Right cardiac atrium (tissue), 5 donors: ENCODE measurements around the gene RRAGC. TPM values are rescaled to one million over a fixed set of nuclear protein-coding genes. Genes with fewer than 3 reads are reported as not detected.

Experiments
- ATAC-seq, 2 donors: fragments of 200-7000 bp; cut with Tn5 transposase; one replicate each; pipeline versions ENCODE4 v1.8.0 to v1.9.1; 2020; ENCODE audit warnings: moderate library complexity in 2 of 2, mild to moderate bottlenecking in 1 of 2
- DNase-seq, 3 donors: peaks; one replicate each; pipeline ENCODE4 v3.0.0-alpha.2; 2020
- H3K27ac ChIP-seq: one replicate; pipeline ENCODE4 v1.5.1; 2013; ENCODE audit warnings: mild to moderate bottlenecking, low read length, control low read depth, moderate library complexity
- H3K27me3 ChIP-seq: one replicate; pipeline ENCODE4 v1.6.1; 2013; ENCODE audit not compliant: control insufficient read depth, insufficient read depth
- H3K4me1 ChIP-seq: one replicate; pipeline ENCODE4 v1.6.1; 2013; ENCODE audit warnings: low read length; ENCODE audit not compliant: control insufficient read depth, insufficient read depth
- H3K4me3 ChIP-seq: one replicate; pipeline ENCODE4 v1.5.1; 2013; ENCODE audit warnings: low read length, control low read depth
- H3K9me3 ChIP-seq: one replicate; pipeline ENCODE4 v1.6.1; 2013; ENCODE audit warnings: low read length; ENCODE audit not compliant: control insufficient read depth
- WGBS: extraction: QIAGEN DNeasy Blood & Tissue Kit; methylation state at CpG from one replicate; pipeline ENCODE4 v1.1.7; 2013; 5-methylcytosine and 5-hydroxymethylcytosine counted together
- intact Hi-C, 4 donors: fragments of 100-400 bp; cut with DNase I; formaldehyde crosslinking; loops; one replicate each; pipeline versions ENCODE4 v1.11.0 to v1.14.0; 2022 to 2023
- polyA plus RNA-seq: library from polyadenylated mRNA; stranded (reverse); fragments of 200-250 nt; gene quantifications from one replicate; pipeline ENCODE4 v1.2.3, GENCODE V29; 2013
- total RNA-seq, 4 donors: library from RNA; stranded (reverse); fragmentation: NEBNext Ultra II Directional; extraction: Animal tissue kit (Norgen Biotek cat#: 25700); gene quantifications; one replicate each; pipeline ENCODE4 v1.2.1, GENCODE V29; 2021
- donor health status: healthy with polysubstance abuse.
- donor health status: DM: no; HTN: yes; CAD: no.
- donor health status: DM: no; HTN: no; CAD: no.
- donor health status: DM: no; HTN: yes; CAD: no; lungs with severe emphysema.
- donor health status: DM: yes; HTN: yes; CAD: no.

Gene RRAGC
- total and polyA plus RNA-seq, 5 donors, result 12.5 to 21.8 (median 17.4) TPM

DNA sequence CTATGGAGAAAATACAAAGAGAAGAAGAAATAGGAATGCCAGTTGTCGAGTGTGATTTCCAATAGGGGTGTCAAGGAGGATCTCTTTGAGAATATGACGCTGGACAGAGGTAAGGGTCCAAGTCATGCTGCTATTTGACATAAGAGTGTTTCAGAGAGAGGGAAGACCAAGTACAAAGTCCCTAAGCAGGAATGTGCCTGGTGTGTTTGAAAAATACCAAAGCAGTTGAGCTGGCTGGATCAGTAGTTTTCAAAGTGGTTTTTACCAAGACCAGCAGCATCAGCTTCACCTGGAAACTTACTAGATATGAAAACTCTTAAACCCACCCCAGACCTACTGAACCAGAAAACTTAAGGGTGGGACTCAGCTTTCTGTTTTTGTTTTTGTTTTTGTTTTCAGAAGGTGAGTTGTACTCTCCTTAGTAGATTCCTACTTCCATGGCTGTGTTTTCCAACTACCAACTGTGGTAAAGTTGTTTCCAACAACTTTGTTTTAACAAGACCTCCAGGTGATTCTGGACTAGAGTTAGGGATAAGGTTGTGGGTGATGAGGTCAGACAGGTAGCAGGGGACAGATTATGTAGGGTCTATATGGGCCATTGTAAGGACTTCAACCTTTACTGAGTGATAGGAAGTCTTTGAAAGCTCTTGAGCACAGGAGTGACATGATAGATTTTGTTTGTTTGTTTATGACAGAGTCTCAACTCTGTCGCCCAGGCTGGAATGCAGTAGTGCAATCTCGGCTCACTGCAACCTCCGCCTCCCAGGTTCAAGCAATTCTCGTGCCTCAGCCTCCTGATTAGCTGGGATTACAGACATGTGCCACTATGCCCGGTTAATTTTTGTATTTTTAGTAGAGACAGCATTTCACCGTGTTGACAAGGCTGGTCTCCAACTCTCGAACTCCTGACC is 29.1 kb upstream of the RRAGC start:
- intact Hi-C loops, result no loop called here
- Histone ChIP-seq H3K4me1 (no peaks in the 10 kb centered on the region), H3K27ac (no peak overlapping the region), H3K27me3 (no peaks in the 10 kb centered on the region), H3K9me3 (no peaks in the 10 kb centered on the region), H3K4me3 (no peak overlapping the region)
- no peak for ATAC-seq
- WGBS, result 85% methylated on average over 9 of the region's 9 CpGs
- DNase-seq, result no peak

DNA sequence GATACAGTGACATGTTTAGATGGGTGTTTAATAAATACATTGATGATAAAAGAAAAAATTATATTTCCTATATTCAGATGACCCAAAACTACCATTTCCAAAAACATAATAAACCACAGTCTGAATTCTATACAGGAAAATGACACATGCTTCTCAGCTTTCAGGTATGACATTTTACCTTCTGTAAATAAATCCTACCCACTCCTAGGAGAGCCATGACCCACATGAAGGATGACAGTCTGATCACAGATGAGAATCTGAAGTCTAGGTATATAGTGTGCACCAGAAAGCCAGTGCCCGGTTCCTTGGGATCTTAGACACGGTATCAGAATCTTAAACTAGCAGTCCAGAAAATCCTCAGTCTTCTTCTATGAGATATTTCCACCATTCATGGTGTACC is 25.5 kb upstream of the RRAGC start:
- Histone ChIP-seq H3K4me3 (no peak overlapping the region), H3K27ac (no peak overlapping the region), H3K9me3 (no peaks in the 10 kb centered on the region), H3K4me1 (no peaks in the 10 kb centered on the region), H3K27me3 (no peaks in the 10 kb centered on the region)
- DNase-seq (no peak), ATAC-seq (no peak)
- 91% methylated on average over 2 of the region's 2 CpGs for WGBS
- intact Hi-C loops, result no loop called here

- no peak for ATAC-seq
- no peak within 1 kb of the TSS for H3K27ac ChIP-seq
- no peaks in the 10 kb centered on the region for H3K4me1 ChIP-seq
- H3K9me3 ChIP-seq, result no peaks in the 10 kb centered on the region
- intact Hi-C loops, result no loop called here
- no peaks in the 10 kb centered on the region for H3K27me3 ChIP-seq
- H3K4me3 ChIP-seq, result no peak within 1 kb of the TSS
- DNase-seq, result no peak
Observed at GRCh38 chr1:38881487-38881886, 21.9 kb upstream of the RRAGC start, which contains the start of gene GJA9. Gene GJA9 (minus strand): TSS chr1:38881587. CDS start chr1:38876098, 5,489 bp downstream.

GRCh38 chr1:38875811-38876210 is 16.2 kb upstream of the RRAGC start:
- DNase-seq (no peak), ATAC-seq (no peak)
- Histone ChIP-seq H3K4me1 (no peaks in the 10 kb centered on the region), H3K9me3 (no peaks in the 10 kb centered on the region), H3K27me3 (no peaks in the 10 kb centered on the region), H3K4me3 (no peak overlapping the region), H3K27ac (no peak overlapping the region)
- intact Hi-C loops, result no loop called here
- WGBS, result 79% methylated on average over 2 of the region's 2 CpGs

DNA sequence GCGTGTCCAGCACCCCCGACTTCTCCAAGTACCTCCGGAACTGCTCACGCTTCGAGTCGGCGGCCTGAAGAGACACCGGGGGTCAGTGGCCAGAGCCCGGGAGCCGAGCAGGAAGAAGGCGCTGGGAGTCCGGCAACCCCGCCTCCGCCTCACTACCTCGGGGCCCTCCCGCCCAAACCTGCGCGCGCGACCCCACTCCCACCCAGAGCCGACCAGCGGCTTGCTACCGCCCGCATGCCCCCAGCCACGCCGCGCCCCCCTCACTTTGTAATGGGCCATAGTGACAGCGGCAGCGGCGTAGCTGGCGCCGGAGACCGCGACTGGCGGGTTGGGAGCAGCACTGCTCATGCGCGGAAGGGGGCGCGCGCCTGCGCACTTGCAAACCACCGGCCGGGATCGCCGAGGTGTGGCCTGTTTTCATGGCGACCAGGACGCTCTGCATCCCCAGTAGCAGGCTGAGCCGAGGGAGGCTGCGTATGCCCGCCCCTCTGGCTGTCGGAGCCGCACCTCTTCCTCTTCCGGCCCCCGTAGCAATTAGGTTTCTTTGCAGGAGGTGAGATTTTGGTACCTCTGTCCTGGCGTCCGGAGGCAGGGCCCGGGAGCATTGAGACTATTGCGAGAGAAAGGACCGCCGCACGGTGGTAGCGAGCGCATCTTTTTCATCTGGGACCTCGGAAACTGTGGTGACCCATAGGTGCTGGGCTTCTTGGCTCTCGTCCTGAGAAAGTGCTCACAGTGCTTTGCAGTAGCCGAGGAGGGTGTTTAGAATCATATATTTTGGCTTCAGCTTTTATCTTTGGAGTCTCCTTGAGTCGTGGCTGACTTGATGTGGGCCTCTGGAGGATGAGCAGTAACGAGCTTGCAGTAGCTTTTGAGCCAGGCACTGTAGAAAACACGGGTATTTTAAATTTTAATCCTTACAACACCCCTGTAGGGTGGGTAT is 13.7 kb upstream of the RRAGC start, which contains the start of gene MYCBP:
Gene MYCBP (minus strand): TSS at position 322 of the 943 bp plus-strand sequence. CDS start 43 bp downstream, at position 279.
- H3K27me3 ChIP-seq, result no peaks in the 10 kb centered on the region
- intact Hi-C loops, result no loop called here
- H3K9me3 ChIP-seq, result no peaks in the 10 kb centered on the region
- H3K27ac ChIP-seq, result peak within 1 kb of the TSS; percentile 28
- WGBS, result under 1% methylated on average over 69 of the region's 69 CpGs
- H3K4me3 ChIP-seq, result peak within 1 kb of the TSS; percentile 83
- peak; percentile 100 for ATAC-seq
- peak; percentile 96 to 98 (median 98) for DNase-seq
- no peaks in the 10 kb centered on the region for H3K4me1 ChIP-seq

DNA sequence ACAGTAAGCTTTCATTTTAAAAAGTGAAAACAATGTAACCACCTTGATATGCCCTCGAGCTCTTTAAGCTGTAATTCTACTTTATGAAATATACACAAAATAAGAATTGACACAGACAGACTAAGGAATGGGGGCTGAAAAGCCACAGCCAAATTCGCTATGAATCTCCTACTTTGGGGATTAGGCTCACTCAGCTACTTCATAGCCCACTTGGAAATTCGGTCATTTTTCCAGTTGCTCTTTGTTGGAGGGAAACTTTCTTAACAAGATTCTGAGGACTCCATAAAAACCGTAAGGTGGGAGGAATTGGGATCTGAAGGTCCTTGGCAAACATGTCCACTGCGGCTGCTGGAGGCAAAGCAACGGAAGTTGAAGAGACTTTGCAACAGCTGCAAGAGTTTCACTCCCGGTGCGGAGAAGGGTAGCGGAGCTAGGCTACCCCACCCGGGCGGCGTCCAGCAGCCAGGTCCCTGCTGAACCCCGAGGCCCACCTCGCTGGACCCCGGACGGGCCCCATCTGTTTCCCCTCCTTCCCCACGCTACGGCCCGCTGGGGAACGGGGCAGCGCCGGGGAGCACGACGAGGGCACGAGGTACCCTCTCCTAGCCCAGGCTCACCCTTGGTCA is 12.9 kb upstream of the RRAGC start:
- no peaks in the 10 kb centered on the region for H3K9me3 ChIP-seq
- H3K4me1 ChIP-seq, result no peaks in the 10 kb centered on the region
- no peak overlapping the region for H3K27ac ChIP-seq
- 4% methylated on average over 25 of the region's 25 CpGs for WGBS
- peak overlapping the region; percentile 83 for H3K4me3 ChIP-seq
- H3K27me3 ChIP-seq, result no peaks in the 10 kb centered on the region
- ATAC-seq (peak in 1 of 2 donors; percentile 30), DNase-seq (peak in 1 of 3 donors; percentile 27)
- intact Hi-C loops, result no loop called here

GRCh38 chr1:38870996-38871395 is 11.4 kb upstream of the RRAGC start:
- Histone ChIP-seq H3K27me3 (no peaks in the 10 kb centered on the region), H3K4me1 (no peaks in the 10 kb centered on the region), H3K27ac (no peak overlapping the region), H3K9me3 (no peaks in the 10 kb centered on the region), H3K4me3 (no peak overlapping the region)
- DNase-seq (no peak), ATAC-seq (no peak)
- WGBS, result 91% methylated on average over 8 of the region's 8 CpGs
- intact Hi-C loops, result no loop called here

DNA sequence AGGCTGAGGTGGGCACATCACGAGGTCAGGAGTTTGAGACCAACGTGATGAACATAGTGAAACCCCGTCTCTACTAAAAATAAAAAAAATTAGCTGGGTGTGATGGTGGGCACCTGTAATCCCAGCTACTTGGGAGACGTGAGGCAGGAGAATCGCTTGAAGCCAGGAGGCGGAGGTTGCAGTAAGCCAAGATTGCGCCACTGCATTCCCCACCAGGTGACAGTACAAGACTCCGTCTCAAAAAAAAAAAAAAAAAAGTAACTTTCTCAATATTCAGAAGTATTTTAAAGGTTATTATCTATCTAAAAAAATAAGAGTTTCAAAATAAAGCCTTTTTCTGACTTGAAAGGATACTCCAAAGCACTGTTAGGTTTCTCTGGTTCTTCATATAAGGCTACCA is 7.6 kb upstream of the RRAGC start:
- no peak overlapping the region for H3K27ac ChIP-seq
- H3K27me3 ChIP-seq, result no peaks in the 10 kb centered on the region
- no peaks in the 10 kb centered on the region for H3K4me1 ChIP-seq
- H3K4me3 ChIP-seq, result no peak overlapping the region
- no peaks in the 10 kb centered on the region for H3K9me3 ChIP-seq
- no peak for DNase-seq
- 94% methylated on average over 8 of the region's 8 CpGs for WGBS
- intact Hi-C loops, result loop anchor here in 3 of 4 donors (10.0 kb wide), 2 partner anchors 128 to 228 kb away; partner anchors contain the start of gene AKIRIN1 (in 2 of the 3)
- ATAC-seq, result no peak

- H3K27ac ChIP-seq, result no peak overlapping the region
- H3K9me3 ChIP-seq, result no peaks in the 10 kb centered on the region
- intact Hi-C loops, result loop anchor here in 3 of 4 donors (10.0 kb wide), 2 partner anchors 130 to 230 kb away; partner anchors contain the start of gene AKIRIN1 (in 2 of the 3)
- WGBS, result 82% methylated on average over 4 of the region's 4 CpGs
- peaks cover 2% of the 10 kb centered on the region for H3K4me1 ChIP-seq
- no peak overlapping the region for H3K4me3 ChIP-seq
- H3K27me3 ChIP-seq, result no peaks in the 10 kb centered on the region
- DNase-seq, result no peak
- ATAC-seq, result no peak
Observed at GRCh38 chr1:38865112-38865715, 5.6 kb upstream of the RRAGC start.

DNA sequence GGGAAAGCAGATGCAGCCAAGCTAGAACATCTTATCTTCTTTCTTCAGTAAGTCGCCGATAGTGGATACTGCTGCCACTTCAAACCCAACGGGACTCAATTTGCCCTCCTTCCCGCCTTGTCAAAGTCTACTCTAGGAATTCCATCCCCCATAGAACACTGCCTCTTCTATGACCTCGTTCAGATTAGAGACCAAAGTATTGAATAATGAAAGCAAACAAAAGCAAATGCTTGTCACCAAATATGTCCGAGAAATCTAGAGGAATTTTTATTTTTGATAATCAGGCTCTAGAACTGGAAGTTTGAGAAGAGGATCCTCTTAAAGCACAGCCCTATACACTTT is 853 bp upstream of the RRAGC start:
- whole genome bisulfite sequencing, result 4% methylated on average over 6 of the region's 6 CpGs

More for the DNA sequence above, 853 bp upstream of the RRAGC start:
- ATAC-seq (no peak), DNase-seq (no peak)
- Histone ChIP-seq H3K27ac (peak overlapping the region; percentile 87), H3K27me3 (no peaks in the 10 kb centered on the region), H3K4me3 (peak overlapping the region; percentile 87), H3K9me3 (no peaks in the 10 kb centered on the region), H3K4me1 (peaks cover 8% of the 10 kb centered on the region)
- intact Hi-C loops, result loop anchor here in 3 of 4 donors (10.0 kb wide), 2 partner anchors 134 to 234 kb away; partner anchors contain the start of gene AKIRIN1 (in 2 of the 3)
